ENCODE measurements around the gene ISM1.
A peak's percentile ranks its signal among the peaks of the same experiment; 100 is the strongest.

Gene ISM1

GRCh38 chr20:13256606-13257005 is 35.5 kb downstream of the ISM1 start:
- no peak for DNase-seq (ENCODE audit: low spot score)

DNA sequence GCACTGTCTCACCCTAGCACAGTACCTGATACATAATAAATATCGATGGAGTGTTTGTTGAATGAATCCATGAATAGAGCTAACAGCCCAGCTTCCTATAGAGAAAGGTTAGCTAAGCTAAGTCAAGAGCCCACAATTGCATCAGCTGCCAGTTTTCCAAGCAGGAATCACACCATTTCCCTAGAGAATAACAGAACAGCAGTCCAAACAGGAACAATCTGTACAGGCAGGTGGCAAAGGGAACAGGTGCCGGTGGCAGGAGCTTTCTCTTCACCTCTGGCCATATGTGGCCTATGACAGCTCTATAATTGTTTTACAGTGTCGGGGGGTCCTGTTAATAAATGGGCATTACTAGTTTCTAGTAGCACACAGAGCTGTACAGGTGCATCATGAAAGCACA is 38.8 kb downstream of the ISM1 start:
- no peak for DNase-seq (ENCODE audit: low spot score)

GRCh38 chr20:13260650-13261279 is 39.7 kb downstream of the ISM1 start:
- DNase-seq (ENCODE audit: low spot score), result no peak

- peak; percentile 70 for DNase-seq (ENCODE audit: low spot score)
Observed at GRCh38 chr20:13261460-13262301, 40.6 kb downstream of the ISM1 start.

- DNase-seq (ENCODE audit: low spot score), result no peak
Observed at GRCh38 chr20:13262302-13262650, 41.2 kb downstream of the ISM1 start.

GRCh38 chr20:13262671-13263360 is 41.7 kb downstream of the ISM1 start:
- no peak for DNase-seq (ENCODE audit: low spot score)

- no peak for DNase-seq (ENCODE audit: low spot score)
Observed at GRCh38 chr20:13263451-13263850, 42.4 kb downstream of the ISM1 start.

DNA sequence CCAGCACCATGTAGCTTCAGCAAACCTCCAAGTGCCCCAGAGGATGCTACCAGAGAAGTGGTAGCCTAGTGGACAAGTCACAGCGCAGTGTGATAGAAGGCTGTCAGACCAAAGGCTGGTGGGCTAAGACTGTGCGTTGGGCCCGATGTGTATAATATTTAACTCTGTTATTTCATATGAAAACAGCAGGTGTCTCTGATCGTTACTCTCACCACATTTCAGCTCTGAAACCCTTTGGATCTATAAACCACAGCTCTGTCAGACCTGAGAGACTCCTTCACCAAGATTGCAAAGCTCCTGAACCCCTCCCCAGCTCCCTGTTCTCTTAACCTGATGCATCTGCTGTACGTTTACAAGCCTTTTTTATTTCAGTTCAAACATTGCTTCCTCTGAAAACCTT is 43.8 kb downstream of the ISM1 start:
- DNase-seq (ENCODE audit: low spot score), result no peak

DNA sequence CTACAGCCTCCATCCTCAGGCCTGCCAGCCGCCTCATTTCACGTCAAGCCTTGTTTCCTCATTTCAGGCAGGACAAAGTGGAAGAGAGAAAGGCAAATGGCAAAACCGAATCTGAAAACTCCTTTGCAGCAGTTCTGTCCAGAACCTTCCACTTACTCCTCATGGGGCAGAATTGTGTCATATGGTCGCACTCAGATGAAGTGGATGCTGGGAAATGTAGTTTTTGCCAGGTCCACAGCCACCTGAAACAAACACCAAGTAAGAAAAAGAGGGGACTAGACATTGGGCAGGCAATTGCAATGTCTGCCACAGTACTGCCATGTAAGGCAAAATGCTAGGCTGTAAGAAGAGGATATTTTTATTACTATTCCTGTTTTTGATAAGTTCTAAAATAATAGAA is 44.9 kb downstream of the ISM1 start:
- no peak for DNase-seq (ENCODE audit: low spot score)

- no peak for DNase-seq (ENCODE audit: low spot score)
Observed at GRCh38 chr20:13267231-13267630, 46.2 kb downstream of the ISM1 start.

- DNase-seq (ENCODE audit: low spot score), result no peak
Observed at GRCh38 chr20:13268953-13269352, 47.9 kb downstream of the ISM1 start.

DNA sequence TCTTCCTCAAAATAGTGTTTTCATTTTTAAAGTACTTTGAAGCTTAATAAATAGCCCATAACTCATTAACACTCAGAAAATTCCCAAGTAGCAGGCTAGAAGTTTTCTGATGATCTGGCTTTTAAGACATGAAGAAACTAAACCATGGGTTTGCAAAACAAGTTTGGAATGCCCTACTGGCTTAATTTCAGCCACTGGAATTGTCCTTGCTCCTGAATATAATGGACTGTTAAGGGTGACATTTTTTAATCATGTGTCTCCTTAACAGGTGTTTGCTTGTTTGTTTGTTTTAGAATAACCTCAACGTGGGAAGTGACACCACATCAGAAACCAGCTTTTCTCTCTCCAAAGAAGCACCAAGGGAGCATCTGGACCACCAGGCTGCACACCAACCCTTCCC is 49.1 kb downstream of the ISM1 start:
- DNase-seq (ENCODE audit: low spot score), result no peak

DNA sequence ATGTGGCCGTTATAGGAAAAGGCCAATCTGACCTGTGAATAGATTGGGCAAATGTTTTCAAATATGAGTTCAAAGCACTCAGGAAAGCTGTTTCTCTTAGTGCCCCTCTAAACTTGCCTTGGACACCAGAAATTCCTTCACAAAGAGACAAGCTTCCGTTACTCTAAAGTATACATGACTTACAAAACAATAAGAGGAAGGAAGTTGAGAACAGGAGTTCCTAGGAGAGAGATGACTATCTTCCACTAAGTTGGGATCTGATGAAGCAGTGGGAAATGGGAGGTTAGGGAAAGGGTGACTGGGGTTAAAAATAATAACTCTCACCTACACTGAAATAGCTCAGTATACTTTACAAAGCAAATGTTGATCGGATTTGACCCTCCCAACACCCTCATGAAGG is 50.0 kb downstream of the ISM1 start:
- no peak for DNase-seq (ENCODE audit: low spot score)

DNA sequence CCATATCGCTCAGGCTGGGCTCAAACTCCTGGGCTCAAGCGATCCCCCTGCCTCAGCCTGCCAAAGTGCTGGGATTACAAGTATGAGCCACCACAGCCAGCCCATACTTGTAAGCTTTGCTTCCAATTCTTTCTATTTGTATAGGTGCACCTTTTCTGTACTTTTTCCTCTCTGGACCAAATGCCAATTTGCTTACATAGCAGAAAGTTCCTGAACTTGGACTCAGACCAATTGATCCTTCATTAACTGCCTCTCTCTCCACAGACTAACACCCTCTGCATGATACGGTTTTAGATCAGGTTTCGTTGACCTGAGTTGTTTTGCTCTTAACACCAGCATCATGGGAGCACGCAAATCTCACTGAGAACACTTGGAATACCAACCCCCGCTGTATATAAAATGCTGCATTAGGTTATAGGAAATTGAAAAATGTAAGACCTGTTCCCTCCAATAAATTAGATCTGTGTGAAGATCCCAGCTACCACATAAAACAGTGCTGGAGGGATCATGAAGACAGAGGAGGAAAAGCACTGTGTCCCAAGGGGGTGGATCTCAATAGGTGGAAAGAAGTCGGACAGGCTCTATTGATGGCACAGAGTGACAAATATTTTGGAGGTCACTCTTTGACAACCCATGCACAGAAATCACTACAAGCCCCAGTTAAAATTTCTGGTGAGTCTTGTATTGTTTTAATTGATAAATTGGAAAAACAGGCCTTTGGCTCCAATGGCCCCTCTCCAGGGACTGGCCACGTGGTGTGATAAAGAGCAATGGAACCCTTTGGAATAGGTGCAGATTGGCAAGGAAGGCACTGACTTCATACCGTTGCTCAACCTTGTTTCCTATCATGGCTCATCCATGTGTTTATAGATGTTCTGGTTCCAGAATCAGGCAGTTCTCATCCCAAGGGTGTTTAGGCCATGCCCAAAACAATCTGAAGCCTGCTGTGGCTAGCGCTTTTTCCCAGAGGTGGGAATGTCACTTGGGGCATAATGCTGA is 51.2 kb downstream of the ISM1 start:
- DNase-seq (ENCODE audit: low spot score), result no peak

GRCh38 chr20:13274275-13274861 is 53.3 kb downstream of the ISM1 start:
- no peak for DNase-seq (ENCODE audit: low spot score)

DNA sequence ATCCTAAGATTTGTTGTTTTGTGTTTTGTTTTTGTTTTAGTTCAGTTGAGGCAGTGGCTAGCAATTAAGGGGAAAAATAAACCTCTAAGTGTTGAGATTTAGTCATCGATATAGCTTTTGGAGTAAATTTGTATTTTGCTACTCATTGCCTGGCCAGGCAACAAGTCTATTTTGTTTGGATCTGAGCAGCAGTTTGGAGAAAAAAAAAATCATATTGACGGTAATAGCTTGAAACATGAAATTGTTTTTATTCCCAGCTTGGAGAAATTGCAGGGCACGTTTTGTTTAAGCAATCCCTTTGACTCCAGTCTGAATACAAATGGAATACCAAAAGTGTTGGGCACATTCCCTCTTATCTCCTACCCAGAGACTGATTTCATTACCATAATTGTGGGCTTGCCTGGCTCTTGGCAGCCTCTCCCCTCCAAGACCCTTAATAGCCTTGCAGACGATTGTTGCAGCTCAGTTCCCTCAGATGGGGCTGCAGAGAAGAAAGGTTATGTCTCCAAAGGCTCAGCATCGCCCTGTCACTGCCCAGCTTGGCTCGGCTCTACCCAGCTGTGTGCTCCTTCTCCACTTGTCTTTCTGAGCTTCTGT is 56.0 kb downstream of the ISM1 start:
- no peak for DNase-seq (ENCODE audit: low spot score)

- no peak for DNase-seq (ENCODE audit: low spot score)
Observed at GRCh38 chr20:13277663-13278295, 56.7 kb downstream of the ISM1 start.

GRCh38 chr20:13278812-13279570 is 57.9 kb downstream of the ISM1 start:
- no peak for DNase-seq (ENCODE audit: low spot score)

DNA sequence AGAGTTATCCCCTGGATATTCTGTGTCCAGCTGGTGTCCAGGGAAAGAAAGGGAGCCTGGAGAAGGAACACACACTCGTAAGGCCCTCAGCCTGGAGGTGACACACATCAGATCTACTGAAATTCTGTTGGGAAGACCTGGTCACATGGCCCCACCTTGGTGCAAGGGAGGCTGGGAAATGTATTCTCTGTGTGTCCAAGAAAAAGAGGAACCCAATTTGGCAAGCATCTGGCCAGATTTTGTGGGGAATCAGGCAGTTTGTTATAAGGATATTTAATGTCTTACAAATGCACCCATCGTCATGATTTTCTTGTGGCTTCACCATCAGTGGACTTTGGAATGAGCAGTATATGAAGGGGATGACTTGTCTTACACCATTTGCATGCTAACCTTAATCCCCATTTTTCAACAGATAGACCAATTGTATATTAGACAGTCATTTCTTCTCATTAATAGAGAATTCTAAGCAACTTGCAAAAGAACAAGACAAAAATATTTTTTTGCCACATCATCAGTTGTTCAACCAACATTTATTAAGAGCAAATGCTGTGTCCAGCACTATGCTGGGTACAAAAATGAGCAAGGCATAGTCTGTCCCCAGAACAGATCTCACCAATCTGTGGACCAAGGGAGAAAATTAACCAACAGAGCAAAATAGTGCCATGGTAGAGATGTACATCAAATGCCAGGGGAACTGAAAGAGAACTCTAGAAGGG is 59.7 kb downstream of the ISM1 start:
- DNase-seq (ENCODE audit: low spot score), result no peak
